GM23338 (cell line): ENCODE measurements around the gene KLHDC9.

Experiments
- EZH2 ChIP-seq: fragments of 200-600 bp; sonication (generic); IDR thresholded peaks from one replicate; pipeline ENCODE4 v1.8.0; 2017; ENCODE audit warnings: antibody characterized with exemption, mild to moderate bottlenecking, low read depth; ENCODE audit not compliant: unreplicated experiment
- EZH2phosphoT487 ChIP-seq: fragments of 200-600 bp; sonication (generic); IDR thresholded peaks from one replicate; pipeline ENCODE4 v1.8.1; 2018; ENCODE audit warnings: antibody characterized with exemption; ENCODE audit not compliant: unreplicated experiment
- JUNB ChIP-seq: IDR thresholded peaks from one replicate; pipeline ENCODE4 v1.6.1; 2016; ENCODE audit warnings: antibody characterized with exemption; ENCODE audit not compliant: unreplicated experiment
- NANOG ChIP-seq: IDR thresholded peaks from 2 replicates; pipeline ENCODE4 v1.6.1; 2016; ENCODE audit warnings: antibody characterized with exemption, borderline replicate concordance
- POLR2AphosphoS5 ChIP-seq: IDR thresholded peaks from 2 replicates; pipeline ENCODE4 v1.6.1; 2016; ENCODE audit warnings: antibody characterized with exemption, low read depth
- TF ChIP-seq, protein P1 (sequence below), 2 experiments: fragments of 200-600 bp in 1 of 2; sonication (generic) in 1 of 2; conservative IDR thresholded peaks; 2 replicates each; pipeline versions ENCODE4 v1.5.1 to v1.6.1; 2016 to 2017; ENCODE audit warnings: antibody characterized with exemption in 2 of 2, low read depth in 2 of 2, mild to moderate bottlenecking in 2 of 2, moderate library complexity in 1 of 2
- TF ChIP-seq, protein P2 (sequence below): IDR thresholded peaks from one replicate; pipeline ENCODE4 v1.6.1; 2018; ENCODE audit warnings: antibody characterized with exemption; ENCODE audit not compliant: unreplicated experiment

DNA sequence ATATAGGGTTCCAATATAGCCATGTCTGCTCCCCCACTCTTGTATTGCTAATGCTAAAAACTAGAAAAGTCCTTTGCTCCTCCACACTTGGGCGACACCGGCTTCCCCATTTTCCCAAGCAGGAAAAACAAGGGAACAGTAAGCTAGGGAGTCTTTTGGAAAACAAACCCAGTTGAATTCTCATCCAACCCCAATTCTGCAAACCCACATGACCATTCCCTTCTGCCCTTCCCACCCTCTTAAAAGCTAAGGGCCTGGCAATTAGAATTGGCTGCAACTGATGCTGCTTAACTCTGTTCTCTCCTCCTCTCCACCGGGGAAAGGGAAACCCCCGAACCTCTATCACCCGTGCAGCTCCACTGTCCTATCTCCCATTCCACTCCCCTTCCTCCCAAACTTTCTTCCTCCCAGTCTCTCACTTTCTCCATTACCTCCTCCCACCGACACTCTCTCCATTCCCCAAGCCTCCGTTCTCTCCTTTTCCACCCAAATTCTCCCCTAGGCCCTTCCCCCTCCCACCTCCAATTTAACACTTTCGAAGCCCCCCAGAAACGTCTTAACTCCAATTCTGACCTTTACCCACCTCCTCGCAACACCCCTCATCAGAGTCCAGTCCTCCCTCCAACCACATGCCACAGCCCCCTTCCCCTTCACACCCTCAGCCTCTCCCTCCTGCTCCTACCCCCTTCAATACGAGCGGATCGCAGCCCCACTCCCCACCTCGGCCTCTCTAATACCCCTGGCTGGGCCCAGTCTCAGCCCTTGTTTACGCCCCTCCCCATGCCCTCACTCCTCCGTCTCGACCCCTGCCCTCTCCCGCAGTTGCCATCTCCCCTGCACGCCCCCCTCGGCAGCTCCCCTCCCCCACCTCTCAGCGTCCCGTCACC, 33.6 kb downstream of the KLHDC9 start:
- TF ChIP-seq, protein P1, sequence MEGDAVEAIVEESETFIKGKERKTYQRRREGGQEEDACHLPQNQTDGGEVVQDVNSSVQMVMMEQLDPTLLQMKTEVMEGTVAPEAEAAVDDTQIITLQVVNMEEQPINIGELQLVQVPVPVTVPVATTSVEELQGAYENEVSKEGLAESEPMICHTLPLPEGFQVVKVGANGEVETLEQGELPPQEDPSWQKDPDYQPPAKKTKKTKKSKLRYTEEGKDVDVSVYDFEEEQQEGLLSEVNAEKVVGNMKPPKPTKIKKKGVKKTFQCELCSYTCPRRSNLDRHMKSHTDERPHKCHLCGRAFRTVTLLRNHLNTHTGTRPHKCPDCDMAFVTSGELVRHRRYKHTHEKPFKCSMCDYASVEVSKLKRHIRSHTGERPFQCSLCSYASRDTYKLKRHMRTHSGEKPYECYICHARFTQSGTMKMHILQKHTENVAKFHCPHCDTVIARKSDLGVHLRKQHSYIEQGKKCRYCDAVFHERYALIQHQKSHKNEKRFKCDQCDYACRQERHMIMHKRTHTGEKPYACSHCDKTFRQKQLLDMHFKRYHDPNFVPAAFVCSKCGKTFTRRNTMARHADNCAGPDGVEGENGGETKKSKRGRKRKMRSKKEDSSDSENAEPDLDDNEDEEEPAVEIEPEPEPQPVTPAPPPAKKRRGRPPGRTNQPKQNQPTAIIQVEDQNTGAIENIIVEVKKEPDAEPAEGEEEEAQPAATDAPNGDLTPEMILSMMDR (conservative IDR thresholded peaks at IDR 0.05; ENCODE audit: low read depth in 2 of 2), result no peak
- TF ChIP-seq, protein P2, sequence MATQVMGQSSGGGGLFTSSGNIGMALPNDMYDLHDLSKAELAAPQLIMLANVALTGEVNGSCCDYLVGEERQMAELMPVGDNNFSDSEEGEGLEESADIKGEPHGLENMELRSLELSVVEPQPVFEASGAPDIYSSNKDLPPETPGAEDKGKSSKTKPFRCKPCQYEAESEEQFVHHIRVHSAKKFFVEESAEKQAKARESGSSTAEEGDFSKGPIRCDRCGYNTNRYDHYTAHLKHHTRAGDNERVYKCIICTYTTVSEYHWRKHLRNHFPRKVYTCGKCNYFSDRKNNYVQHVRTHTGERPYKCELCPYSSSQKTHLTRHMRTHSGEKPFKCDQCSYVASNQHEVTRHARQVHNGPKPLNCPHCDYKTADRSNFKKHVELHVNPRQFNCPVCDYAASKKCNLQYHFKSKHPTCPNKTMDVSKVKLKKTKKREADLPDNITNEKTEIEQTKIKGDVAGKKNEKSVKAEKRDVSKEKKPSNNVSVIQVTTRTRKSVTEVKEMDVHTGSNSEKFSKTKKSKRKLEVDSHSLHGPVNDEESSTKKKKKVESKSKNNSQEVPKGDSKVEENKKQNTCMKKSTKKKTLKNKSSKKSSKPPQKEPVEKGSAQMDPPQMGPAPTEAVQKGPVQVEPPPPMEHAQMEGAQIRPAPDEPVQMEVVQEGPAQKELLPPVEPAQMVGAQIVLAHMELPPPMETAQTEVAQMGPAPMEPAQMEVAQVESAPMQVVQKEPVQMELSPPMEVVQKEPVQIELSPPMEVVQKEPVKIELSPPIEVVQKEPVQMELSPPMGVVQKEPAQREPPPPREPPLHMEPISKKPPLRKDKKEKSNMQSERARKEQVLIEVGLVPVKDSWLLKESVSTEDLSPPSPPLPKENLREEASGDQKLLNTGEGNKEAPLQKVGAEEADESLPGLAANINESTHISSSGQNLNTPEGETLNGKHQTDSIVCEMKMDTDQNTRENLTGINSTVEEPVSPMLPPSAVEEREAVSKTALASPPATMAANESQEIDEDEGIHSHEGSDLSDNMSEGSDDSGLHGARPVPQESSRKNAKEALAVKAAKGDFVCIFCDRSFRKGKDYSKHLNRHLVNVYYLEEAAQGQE, result no peak
- no peak for TF ChIP-seq EZH2
- TF ChIP-seq POLR2AphosphoS5, result no peak
- TF ChIP-seq JUNB, result no peak
- TF ChIP-seq EZH2phosphoT487, result no peak
- TF ChIP-seq NANOG, result no peak
